M059J (cell line): ENCODE results near the gene CYP4B1. TPM values are rescaled to one million over a fixed set of nuclear protein-coding genes. Genes with fewer than 3 reads are reported as not detected.

ENCODE experiments used
- DNase-seq: peaks from one replicate; pipeline ENCODE4 v3.0.0-alpha.2; 2012; ENCODE audit warnings: low read depth
- total RNA-seq: library from RNA; depleted of rRNA; stranded (reverse); fragments of >200 nt; shearing (Covaris generic); gene quantifications from 2 replicates; pipeline ENCODE4 v1.2.3, GENCODE V29; 2014

CYP4B1 gene
- total RNA-seq, 1 experiment from 2014 or later: not detected

DNA sequence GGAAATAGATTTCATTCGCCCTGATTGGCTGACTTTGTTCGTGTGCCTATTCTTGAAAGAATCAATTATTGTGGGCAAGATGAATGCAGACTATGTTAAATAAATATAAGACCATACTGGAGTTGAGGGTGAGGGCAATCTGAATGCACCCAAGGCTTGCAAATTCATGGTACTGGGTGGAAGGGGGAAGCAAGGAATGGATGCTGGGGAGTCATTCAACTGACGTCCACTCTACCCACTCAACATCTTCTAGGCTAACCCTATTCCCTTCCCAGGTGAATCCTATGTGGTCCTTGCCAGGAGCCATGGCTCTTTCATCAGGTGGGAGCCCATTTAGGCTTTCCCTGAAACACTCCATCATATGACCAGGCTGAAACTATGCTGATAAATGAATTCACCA, 5.7 kb upstream of the CYP4B1 start:
- no peak for DNase-seq

DNA sequence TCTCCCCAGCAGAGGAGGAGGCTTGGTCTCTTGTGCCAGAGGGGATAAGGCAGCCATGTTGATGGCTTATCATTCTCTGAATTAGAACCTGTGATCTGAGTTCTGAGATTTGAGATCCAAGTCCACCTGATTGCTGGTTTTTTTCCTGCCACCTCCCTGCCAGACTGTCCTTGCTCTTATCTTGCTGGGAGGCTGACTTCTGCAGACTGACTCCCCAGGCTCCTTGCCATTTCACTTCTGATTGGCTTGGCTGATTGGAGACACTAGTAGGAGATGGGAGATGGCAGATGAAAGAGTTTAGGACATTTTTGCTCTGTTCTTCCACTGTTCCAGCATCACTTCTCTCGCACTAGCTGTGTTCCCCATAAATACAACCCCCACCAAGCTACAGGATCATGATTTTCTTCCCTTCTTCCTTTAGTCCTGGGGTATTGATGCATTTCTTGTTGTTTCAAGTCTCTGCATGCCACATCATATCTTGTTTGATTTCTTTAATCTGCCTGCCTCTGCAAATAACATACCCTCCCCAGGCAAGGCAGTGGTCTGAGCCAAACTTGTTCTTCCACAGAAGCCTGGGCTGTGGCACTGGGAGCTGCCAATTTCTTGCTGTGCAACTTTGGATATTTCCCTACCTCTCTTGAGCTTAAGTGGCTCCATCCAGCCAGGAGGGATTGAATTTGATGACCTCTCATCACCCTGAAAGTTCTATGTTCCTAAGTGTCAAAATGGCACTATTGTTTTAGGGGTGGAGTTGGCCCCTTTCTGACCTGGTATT, 963 bp upstream of the CYP4B1 start:
- no peak for DNase-seq

DNA sequence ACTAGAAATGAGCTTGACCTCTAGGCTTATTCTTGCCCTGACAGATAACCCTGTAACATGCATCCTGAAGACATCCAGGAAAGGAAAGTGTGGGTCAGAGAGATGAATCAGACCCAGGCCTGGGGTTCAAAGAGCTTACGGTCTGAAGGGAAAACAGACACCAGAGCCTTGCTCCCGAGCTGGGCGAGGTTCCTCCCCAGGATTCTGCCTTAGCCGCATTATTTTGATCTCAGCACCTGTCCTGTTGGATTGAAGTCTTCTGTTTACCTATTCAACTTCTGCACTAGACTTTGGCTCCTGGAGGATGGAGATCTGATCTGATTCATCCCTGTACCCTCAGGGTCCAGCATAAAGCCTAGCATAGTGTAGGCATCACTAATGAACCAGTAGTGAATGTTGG, 1.9 kb downstream of the CYP4B1 start:
- no peak for DNase-seq

DNA sequence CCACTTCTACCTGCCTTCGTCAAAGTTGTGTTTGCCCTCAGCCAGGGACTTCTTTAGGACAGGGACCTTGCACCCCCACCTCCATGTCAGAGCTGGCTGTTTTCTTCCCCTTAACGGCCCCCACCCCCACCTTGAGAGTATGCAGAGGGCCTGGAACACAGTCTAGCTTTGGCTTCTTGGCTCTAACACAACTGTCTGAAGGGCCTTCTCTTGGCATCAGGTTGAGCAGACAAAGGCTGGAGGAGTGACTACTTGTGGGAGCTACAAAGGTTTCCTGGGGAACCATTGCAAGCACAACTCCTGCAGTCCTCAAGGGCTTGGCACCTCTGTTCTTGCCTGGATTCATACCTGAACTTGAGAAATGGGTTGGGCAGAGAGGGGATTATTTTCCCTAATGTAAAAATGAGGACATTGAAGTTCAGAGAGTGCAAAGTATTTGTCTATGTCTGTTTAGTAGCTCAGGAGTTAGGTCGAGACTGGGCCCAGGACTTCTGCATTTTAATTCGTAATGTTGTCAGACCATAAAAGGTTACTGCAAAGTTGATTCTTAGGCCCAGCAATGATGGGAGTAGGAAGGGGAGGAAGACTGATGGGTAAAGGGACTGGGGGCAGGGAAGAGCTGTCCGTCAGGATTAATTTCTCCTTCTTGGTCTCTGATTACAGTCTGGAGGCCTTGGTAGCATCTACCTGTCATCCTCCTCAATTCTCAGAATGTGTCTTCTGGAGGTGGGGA, 2.6 kb downstream of the CYP4B1 start:
- no peak for DNase-seq

DNA sequence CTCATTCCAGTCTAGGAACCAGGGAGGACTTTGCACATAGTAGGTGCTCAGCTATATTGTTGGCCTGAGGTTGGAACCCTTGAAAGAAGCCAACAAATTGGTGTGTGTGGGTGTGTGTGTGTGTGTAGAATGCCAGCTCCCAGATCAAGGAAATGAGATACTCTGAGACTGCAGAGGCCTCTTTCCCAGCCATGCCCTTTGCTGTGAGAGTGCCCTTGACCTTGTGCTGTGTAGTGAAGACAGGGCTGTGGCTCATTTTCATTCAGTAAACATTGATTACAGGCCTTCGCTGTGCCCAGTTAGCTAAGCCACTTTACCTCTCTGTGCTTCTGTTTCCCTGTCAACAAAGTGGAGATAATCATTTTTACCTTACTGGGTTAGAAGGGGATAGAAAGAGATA, 3.2 kb downstream of the CYP4B1 start:
- no peak for DNase-seq

DNA sequence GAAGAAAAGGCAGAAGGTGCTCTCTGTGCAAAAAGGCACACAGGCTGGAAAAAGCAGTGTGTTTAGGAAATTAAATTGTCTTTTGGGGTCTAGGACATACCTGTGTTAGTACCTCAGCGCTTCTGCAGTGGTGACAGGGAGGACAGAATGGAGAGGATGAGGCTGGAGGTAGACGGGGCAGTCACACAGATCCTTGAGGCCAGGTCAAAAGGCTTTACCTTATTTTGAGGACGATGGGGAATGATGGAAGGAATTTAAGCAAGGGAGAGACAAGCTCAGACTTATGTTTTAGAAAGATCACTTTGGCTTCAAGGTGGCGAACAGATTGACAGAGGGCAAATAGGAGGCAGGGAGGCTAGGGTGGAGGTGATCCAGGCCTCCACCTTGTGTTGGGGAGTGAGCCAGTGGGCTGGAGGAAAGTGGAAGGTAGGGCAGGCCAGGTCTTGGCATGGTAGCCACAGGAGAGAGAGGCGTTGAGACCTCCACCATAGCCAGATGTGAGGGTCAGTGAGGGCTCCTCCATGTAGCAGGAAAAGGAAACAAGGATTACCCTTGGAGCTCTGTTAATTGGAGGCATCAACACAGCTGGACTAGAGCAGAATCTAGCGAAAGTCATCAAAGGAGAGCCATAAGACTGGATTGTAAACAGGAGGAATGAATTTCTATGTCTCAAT, 4.2 kb downstream of the CYP4B1 start:
- DNase-seq: no peak

DNA sequence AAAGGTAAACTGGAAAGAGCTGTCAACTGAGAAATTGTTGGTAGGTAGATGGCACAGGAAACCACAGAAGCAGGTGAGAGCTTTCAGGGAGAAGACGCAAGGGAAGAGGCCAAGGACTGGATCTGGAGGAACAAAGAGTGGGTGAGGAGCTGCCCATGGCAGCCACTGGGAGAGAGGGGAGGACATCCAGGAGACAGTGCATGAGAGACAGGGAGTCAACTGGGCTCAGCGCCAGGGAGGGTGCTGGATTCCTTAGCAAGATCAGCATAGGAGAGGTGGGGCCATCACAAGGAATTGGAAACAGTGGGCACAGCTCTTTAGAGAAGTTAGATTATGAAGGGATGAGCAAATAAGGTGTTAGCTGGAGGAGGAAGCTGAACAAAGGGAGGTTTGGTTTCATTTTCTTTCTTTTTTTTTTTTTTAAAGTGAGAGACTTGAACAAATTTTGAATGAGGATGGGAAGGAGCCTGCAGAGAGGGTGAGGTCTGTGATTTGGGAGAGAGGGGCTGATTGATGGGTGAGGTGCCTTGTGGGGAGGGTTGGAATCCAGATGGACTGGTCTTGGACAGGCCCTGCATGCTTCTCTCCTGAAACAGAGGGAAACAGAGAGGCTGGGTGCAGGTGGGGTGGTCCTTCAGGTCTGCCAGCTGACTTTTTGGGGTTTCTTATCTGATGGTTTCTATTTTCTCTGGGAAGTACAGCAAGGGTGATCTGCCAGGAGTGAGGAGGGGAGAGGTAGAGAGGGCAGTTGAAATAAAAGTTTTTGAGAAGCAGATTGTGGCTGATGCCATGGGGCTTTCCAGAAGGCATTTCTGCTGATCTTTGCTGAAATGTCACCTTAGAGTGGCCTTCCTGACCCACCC, 5.4 kb downstream of the CYP4B1 start:
- DNase-seq: no peak

DNA sequence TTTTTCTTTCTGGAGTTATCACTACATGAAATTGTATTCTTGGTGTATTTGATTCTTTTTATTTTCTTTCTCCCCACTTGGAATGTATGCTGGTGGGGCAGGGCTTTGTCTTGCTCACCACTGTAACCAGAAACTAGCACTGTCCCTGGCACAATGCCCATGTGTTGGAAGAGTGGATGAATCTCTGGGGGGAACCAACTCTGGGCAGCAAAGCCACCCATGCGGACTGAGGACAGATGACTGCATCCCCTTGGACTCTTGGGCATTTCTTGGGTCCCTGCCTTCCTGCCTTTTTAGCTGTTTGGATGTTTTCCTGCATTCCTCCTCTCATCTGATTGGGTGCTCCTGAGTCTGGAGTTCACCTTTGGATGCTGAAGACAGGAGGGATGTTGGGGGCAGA, 6.1 kb downstream of the CYP4B1 start:
- no peak for DNase-seq

DNA sequence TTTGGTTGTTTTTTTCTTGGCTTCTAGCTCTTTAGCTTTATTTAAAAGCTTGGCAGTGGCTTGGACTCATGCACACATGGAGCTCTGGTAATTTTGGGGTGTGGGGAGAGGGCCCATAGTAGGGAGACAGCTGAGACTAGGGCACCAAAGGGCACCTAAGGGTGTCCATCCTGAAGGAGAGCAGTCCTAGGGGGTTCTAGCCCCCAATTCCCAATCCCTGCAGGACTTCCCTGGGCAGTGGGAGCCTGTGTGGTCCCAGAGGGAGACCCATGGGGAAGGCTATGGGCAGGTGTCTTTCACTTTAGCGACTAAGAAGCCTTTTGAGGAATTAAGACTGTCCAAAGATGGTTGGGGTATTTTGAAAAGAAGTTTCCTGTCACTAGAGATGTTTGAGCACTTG, 6.9 kb downstream of the CYP4B1 start:
- DNase-seq: no peak

DNA sequence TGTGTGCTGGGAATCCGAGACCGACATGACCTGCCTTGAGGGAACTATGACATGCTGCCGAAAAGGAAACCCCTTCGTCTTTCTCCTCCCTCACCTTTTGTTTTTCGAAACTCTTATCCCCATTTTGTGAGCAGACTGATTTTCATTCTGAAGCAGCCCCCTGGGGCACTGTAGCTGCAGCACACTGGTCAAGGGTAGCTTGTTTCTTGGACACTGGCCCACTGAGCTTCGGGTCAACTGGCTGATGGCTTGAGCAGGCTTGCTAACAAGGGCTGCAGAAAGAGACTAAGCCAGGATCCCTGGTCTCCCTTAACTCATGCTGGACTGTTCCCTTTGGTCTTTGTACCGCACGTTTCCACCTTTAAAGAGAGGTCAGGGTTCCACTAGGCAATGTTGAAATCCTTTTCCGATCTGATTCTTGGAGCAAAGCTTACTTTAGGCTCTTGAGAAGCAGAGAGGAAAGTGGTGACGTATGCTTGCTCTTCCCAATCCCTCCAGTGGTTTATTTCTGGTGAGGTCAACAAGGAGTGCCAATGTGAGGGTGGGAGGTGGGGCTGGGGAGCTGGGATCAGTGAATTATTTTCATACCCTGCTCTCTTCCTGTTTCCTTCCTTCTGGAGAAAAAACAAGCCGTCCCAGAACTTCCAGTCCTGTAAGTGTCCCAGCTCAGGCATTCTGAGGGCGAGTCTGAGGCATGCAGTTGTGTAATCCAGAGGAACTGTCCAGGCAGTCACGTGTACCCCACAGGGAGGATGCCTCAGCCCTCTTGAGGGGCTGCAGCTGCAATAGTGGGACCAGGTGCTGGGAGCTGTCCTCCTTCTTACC, 7.6 kb downstream of the CYP4B1 start:
- no peak for DNase-seq

DNA sequence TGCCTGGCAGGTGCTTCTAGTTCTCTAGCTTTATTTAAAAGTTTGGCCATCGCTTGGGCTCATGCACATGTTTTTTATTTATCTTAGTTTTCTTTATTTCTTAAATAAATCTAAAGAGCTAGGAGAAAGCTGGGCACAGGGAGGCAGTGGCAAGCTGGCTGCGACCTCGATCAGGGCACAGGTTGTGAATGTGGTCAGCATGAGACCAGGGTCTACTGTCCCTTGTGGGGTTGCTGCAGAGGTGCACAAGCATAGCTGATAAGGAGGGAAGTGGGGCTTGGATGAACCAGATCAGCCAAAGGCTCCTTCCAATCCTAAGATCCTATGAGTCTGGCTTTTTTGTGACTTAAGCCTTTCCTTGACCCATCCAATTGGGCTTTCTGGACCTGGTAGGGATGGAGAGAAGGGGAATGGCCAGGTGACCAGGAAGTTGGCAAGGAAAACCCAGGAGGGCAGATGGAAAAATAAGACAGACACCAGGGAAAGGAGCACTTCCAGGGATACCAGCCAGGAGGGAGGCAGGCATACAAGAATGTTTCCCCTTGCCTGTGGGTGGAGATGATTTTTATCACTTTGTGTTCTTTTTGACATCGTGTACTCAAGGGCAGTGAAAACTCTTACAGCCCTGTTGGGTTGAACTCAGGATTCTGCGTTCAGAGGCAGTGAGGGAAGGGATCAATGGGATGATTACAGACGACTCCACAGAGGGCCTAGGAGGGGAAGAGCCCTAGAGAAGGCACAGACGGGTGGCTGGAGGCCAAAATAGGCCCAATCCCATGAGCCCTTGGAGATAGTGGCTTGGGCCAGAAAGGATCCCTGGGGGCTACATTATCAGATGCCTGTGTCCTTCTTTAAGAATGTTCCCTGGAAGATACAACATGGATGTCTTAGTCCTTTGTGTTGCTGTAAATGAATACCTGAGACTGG, 8.5 kb downstream of the CYP4B1 start:
- DNase-seq: no peak

DNA sequence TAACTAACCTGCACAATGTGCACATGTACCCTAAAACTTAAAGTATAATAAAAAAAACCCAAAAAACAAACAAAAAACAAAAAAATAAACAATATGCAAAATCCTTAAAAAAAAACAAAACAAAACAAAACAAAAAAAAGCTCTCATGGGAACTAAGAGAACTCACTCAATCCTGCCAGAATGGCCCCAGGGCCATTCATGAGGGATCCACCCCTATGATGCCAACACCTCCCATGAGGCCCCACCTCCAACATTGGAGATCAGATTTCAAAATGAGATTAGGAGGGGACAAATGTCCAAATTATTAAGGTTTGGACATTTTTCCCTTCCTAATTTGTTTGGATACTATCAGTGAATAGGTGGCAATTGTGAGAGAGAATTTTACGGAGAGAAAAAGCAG, 10.2 kb downstream of the CYP4B1 start:
- DNase-seq: no peak

DNA sequence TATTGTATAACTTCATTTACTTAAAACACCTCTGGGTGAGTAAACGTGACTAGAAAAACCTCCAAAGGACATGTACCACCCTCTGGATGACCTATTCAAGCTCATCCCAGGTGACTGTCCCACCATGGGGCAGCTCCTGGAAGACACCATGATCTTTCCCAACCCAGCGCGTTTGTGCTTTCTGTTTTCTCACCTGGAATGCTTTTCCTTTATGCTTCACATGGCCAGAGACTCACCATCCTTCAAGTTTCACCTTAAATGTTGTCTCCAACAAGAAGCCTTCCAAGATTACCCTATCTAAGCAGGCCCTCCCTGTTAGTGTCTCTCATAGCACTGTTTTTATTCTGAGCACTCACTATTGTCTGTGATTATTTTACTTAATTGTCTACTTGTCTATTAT, 11.1 kb downstream of the CYP4B1 start:
- no peak for DNase-seq

DNA sequence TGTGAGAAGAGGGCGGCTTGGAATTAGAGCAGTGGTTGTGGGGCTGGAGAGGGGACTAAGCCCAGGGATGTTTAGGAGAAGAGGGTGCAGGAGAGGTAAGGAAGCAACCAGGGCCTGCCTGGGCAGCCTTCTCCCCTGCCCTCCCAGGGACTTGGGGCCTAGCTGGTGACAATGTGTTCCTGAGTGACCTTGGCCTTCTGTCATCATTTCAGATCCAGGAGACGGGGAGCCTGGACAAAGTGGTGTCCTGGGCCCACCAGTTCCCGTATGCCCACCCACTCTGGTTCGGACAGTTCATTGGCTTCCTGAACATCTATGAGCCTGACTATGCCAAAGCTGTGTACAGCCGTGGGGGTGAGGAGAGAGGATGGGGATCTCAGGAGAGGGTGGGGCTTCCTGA, 11.8 kb downstream of the CYP4B1 start:
- DNase-seq: no peak

DNA sequence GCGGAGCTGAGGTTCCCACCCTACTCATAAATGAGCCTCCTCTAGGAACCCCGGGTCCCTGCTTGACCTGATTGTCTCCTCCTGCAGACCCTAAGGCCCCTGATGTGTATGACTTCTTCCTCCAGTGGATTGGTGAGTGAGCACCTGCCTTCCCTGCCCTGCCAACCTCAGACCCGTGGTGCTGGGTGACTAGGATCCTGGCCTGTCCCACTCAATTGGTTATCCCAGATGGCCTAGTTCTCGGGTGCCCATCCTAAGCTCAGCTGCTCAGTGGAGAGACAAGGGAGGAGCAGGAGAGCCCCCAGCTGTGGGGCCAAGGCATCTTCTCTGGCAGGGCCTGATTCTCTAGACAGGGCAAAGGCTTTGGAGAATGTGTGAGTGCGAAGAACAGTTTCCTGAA, 12.2 kb downstream of the CYP4B1 start:
- no peak for DNase-seq

DNA sequence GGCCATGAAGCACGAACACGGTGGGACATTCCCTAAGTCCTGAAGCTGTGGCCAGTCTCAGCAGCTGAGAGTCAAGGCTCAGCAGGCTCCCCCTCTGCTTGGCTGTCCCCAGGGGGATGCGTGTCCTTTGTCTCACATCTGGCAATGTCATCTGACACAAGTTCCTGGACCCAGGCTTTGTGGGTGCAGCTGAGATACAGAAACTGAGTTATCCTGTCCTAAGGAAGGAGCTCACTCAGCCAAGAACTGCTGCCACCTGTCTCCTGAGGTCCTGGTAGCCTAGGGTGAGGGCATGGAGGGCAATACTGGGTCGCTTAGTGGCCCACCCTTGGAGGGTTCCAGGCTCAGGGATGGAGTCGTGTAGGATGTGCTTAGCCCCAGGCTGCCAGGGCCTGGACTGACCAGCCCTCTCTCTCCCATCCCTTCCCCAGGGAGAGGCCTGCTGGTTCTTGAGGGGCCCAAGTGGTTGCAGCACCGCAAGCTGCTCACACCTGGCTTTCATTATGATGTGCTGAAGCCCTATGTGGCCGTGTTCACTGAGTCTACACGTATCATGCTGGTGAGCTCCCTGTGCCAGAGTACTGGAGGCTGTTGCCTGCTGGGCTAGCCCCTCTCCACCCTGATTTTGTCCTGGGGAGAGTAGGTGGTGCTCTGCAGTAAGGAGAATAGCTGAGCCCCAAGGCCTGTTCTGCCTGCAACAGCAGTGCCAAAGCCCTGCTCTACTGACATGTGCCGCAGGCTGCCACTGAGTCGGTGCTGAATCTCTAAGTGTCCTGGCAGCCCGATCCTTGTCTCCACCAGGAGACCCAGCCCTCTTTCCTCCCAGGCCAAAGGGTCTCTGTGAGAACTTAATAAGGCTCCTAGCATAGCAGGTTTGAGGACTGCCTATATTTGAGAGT, 13.5 kb downstream of the CYP4B1 start:
- no peak for DNase-seq

DNA sequence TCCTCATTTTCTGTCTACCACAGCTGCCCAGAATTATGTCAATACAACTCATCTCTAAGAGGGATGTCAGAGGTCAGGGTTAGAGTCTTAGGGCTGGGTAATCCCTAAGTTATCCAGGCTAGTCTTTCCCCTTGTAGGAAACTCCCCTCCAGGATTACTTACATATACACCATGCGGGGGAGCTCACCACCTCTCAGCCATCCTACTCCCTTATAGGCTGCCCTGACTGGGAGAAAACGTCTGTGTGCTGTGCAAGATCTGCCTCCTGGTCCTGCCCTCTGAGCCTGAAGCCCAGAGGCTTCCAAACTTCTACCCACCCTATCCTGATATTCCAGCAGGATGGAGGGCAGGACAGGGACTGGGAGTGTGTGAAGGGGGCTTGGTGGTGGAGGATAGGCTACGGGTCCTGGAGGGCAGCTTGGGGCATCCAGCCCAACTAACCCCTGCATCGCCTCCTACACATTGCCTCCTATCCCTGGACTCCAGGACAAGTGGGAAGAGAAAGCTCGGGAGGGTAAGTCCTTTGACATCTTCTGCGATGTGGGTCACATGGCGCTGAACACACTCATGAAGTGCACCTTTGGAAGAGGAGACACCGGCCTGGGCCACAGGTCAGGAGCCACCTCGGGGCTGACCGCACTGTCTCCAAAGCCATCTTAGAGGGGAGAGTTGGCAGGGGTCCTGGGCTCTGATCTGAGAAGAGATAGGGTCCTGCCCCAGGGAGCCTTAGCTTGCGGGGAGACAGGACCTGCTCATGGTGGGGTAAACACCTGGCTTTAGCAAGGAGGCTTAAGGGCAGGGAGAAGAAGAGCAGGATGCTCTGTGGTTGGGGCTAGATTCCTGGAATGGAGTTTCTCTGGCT, 14.4 kb downstream of the CYP4B1 start:
- DNase-seq: no peak

DNA sequence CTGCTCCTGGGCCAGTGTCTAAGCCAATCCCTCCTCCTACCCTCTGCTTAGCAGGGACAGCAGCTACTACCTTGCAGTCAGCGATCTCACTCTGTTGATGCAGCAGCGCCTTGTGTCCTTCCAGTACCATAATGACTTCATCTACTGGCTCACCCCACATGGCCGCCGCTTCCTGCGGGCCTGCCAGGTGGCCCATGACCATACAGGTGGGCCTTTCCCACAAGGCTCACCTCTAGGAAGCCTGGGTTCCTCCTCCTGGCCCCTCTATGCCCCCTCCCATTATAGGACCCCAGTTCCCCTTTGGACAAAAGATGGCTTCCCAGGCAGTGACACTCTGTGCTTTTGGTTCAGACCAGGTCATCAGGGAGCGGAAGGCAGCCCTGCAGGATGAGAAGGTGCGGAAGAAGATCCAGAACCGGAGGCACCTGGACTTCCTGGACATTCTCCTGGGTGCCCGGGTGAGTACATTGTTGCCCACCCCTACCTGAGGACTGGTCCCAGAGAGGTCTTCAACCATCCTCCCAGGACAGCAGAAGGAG, 15.1 kb downstream of the CYP4B1 start:
- DNase-seq: no peak
